ENCODE results near the gene PATJ. TPM values are rescaled to one million over a fixed set of nuclear protein-coding genes. Genes with fewer than 3 reads are reported as not detected.

PATJ gene
- total RNA-seq, 2 donors from 2014 or later: 47.8 to 64.5 TPM

GRCh38 chr1:61995641-61996040 lies 253.4 kb downstream of the PATJ start:
- no peak for ATAC-seq (ENCODE audit: insufficient number of reproducible peaks, low FRiP score, low read depth)
- no peak overlapping the region for H3K27ac ChIP-seq
- H3K9me3 ChIP-seq: no peaks in the 10 kb centered on the region
- H3K4me3 ChIP-seq: no peak overlapping the region
- TF ChIP-seq CTCF (IDR thresholded peaks at IDR 0.05): no peak
- no peaks in the 10 kb centered on the region for H3K4me1 ChIP-seq (ENCODE audit: control insufficient read depth in 1 of 2, low read depth in 2 of 2)
- no peaks in the 10 kb centered on the region for H3K27me3 ChIP-seq (replicated peaks; ENCODE audit: insufficient read depth)
- no peaks in the 10 kb centered on the region for H3K36me3 ChIP-seq
- DNase-seq (ENCODE audit: low spot score): no peak

GRCh38 chr1:61997123-61997522 lies 254.8 kb downstream of the PATJ start:
- DNase-seq (ENCODE audit: low spot score) (no peak), ATAC-seq (ENCODE audit: insufficient number of reproducible peaks, low FRiP score, low read depth) (no peak)
- Histone ChIP-seq H3K27ac (no peak overlapping the region), H3K27me3 (replicated peaks; ENCODE audit: insufficient read depth) (no peaks in the 10 kb centered on the region), H3K4me3 (no peak overlapping the region), H3K4me1 (ENCODE audit: control insufficient read depth in 1 of 2, low read depth in 2 of 2) (no peaks in the 10 kb centered on the region), H3K36me3 (no peaks in the 10 kb centered on the region), H3K9me3 (no peaks in the 10 kb centered on the region)
- no peak for TF ChIP-seq CTCF (IDR thresholded peaks at IDR 0.05)

- no peak for ATAC-seq (ENCODE audit: insufficient number of reproducible peaks, low FRiP score, low read depth)
- no peak for TF ChIP-seq CTCF (IDR thresholded peaks at IDR 0.05)
- H3K27ac ChIP-seq: no peak overlapping the region
- H3K27me3 ChIP-seq (replicated peaks; ENCODE audit: insufficient read depth): no peaks in the 10 kb centered on the region
- H3K4me1 ChIP-seq (ENCODE audit: control insufficient read depth in 1 of 2, low read depth in 2 of 2): no peaks in the 10 kb centered on the region
- no peak for DNase-seq (ENCODE audit: low spot score)
- no peaks in the 10 kb centered on the region for H3K36me3 ChIP-seq
- H3K4me3 ChIP-seq: no peak overlapping the region
- H3K9me3 ChIP-seq: no peaks in the 10 kb centered on the region
Measured at GRCh38 chr1:62003777-62004176, 261.5 kb downstream of the PATJ start.

- ATAC-seq (ENCODE audit: insufficient number of reproducible peaks, low FRiP score, low read depth) (no peak), DNase-seq (ENCODE audit: low spot score) (no peak)
- H3K36me3 ChIP-seq: no peaks in the 10 kb centered on the region
- no peak overlapping the region for H3K4me3 ChIP-seq
- TF ChIP-seq CTCF (IDR thresholded peaks at IDR 0.05): no peak
- no peaks in the 10 kb centered on the region for H3K4me1 ChIP-seq (ENCODE audit: control insufficient read depth in 1 of 2, low read depth in 2 of 2)
- H3K9me3 ChIP-seq: no peaks in the 10 kb centered on the region
- H3K27ac ChIP-seq: no peak overlapping the region
- no peaks in the 10 kb centered on the region for H3K27me3 ChIP-seq (replicated peaks; ENCODE audit: insufficient read depth)
Measured at GRCh38 chr1:62006690-62007089, 264.4 kb downstream of the PATJ start.

- no peak for ATAC-seq (ENCODE audit: insufficient number of reproducible peaks, low FRiP score, low read depth)
- DNase-seq (ENCODE audit: low spot score): no peak
- H3K27me3 ChIP-seq (replicated peaks; ENCODE audit: insufficient read depth): no peaks in the 10 kb centered on the region
- H3K9me3 ChIP-seq: no peaks in the 10 kb centered on the region
- H3K27ac ChIP-seq: no peak overlapping the region
- no peaks in the 10 kb centered on the region for H3K36me3 ChIP-seq
- TF ChIP-seq CTCF (IDR thresholded peaks at IDR 0.05): no peak
- peaks cover 0 to 13% of the 10 kb centered on the region in 2 donors for H3K4me1 ChIP-seq (ENCODE audit: control insufficient read depth in 1 of 2, low read depth in 2 of 2)
- H3K4me3 ChIP-seq: no peak overlapping the region
Measured at GRCh38 chr1:62011006-62011405, 268.7 kb downstream of the PATJ start.

Data from thoracic aorta (tissue), 2 donors.